Measurements from ENCODE around the gene KCTD21.

KCTD21 gene

GRCh38 chr11:78218707-78219492 lies 30.5 kb upstream of the KCTD21 start:
- no peak for DNase-seq (ENCODE audit: low read depth in 2 of 2)

GRCh38 chr11:78217650-78218541 lies 29.5 kb upstream of the KCTD21 start:
- no peak for DNase-seq (ENCODE audit: low read depth in 2 of 2)

- no peak for DNase-seq (ENCODE audit: low read depth in 2 of 2)
Measured at GRCh38 chr11:78216571-78217287, 28.3 kb upstream of the KCTD21 start.

GRCh38 chr11:78216021-78216420 lies 27.6 kb upstream of the KCTD21 start:
- no peak for DNase-seq (ENCODE audit: low read depth in 2 of 2)

GRCh38 chr11:78214331-78215194 lies 26.1 kb upstream of the KCTD21 start:
- DNase-seq (ENCODE audit: low read depth in 2 of 2) = no peak

- no peak for DNase-seq (ENCODE audit: low read depth in 2 of 2)
Measured at GRCh38 chr11:78213526-78214330, 25.3 kb upstream of the KCTD21 start.

GRCh38 chr11:78212586-78213371 lies 24.4 kb upstream of the KCTD21 start:
- no peak for DNase-seq (ENCODE audit: low read depth in 2 of 2)

- no peak for DNase-seq (ENCODE audit: low read depth in 2 of 2)
Measured at GRCh38 chr11:78211565-78211964, 23.1 kb upstream of the KCTD21 start.

- DNase-seq (ENCODE audit: low read depth in 2 of 2) = no peak
Measured at GRCh38 chr11:78210000-78210608, 21.7 kb upstream of the KCTD21 start.

- no peak for DNase-seq (ENCODE audit: low read depth in 2 of 2)
Measured at GRCh38 chr11:78209478-78209877, 21.1 kb upstream of the KCTD21 start.

- no peak for DNase-seq (ENCODE audit: low read depth in 2 of 2)
Measured at GRCh38 chr11:78208257-78209165, 20.1 kb upstream of the KCTD21 start.

GRCh38 chr11:78207532-78208256 lies 19.3 kb upstream of the KCTD21 start:
- no peak for DNase-seq (ENCODE audit: low read depth in 2 of 2)

GRCh38 chr11:78205691-78206090 lies 17.3 kb upstream of the KCTD21 start:
- no peak for DNase-seq (ENCODE audit: low read depth in 2 of 2)

GRCh38 chr11:78205256-78205655 lies 16.8 kb upstream of the KCTD21 start:
- no peak for DNase-seq (ENCODE audit: low read depth in 2 of 2)

GRCh38 chr11:78203184-78203583 lies 14.8 kb upstream of the KCTD21 start:
- DNase-seq (ENCODE audit: low read depth in 2 of 2) = peak in 1 of 2 donors; percentile 30

- peak in 1 of 2 donors; percentile 37 for DNase-seq (ENCODE audit: low read depth in 2 of 2)
Measured at GRCh38 chr11:78202733-78203167, 14.3 kb upstream of the KCTD21 start.

GRCh38 chr11:78201096-78201818 lies 12.8 kb upstream of the KCTD21 start:
- no peak for DNase-seq (ENCODE audit: low read depth in 2 of 2)

All from stimulated activated CD4-positive, alpha-beta T cell treated with anti-CD3 and anti-CD28 coated beads, Interleukin-1b, Interleukin-23, amount 100 ng/mL, for 4 hours (primary cell).